HepG2 (cell line): ENCODE data around the gene LBX2. TPM values are rescaled to one million over a fixed set of nuclear protein-coding genes. Genes with fewer than 3 reads are reported as not detected.
A peak's percentile ranks its signal among the peaks of the same experiment; 100 is the strongest.

Experiments
- ATM ChIP-seq: fragments of 450-650 bp; IDR thresholded peaks from 2 replicates; pipeline ENCODE4 v1.7.1; 2017; ENCODE audit warnings: mild to moderate bottlenecking, borderline replicate concordance
- FLYWCH1 ChIP-seq: sonication (generic); formaldehyde crosslinking; IDR thresholded peaks from 2 replicates; pipeline ENCODE4 v1.8.1; 2023; ENCODE audit warnings: mild to moderate bottlenecking, missing genetic modification reagents
- MEIS1 ChIP-seq: sonication (generic); formaldehyde crosslinking; IDR thresholded peaks from 2 replicates; pipeline ENCODE4 v1.9.0; 2021; ENCODE audit warnings: mild to moderate bottlenecking, missing genetic modification reagents, moderate library complexity, borderline replicate concordance
- NAIF1 ChIP-seq: sonication (generic); formaldehyde crosslinking; IDR thresholded peaks from 2 replicates; pipeline ENCODE4 v1.5.0; 2020; ENCODE audit warnings: mild to moderate bottlenecking, missing genetic modification reagents, borderline replicate concordance
- ONECUT2 ChIP-seq: sonication (generic); formaldehyde crosslinking; IDR thresholded peaks from 2 replicates; pipeline ENCODE4 v1.4.0; 2020; ENCODE audit warnings: missing genetic modification reagents
- SAP130 ChIP-seq: IDR thresholded peaks from 2 replicates; pipeline ENCODE4 v1.6.1; 2016; ENCODE audit warnings: low read depth
- SRSF4 ChIP-seq: fragments of 200-400 bp; formaldehyde crosslinking; IDR thresholded peaks from one replicate; pipeline ENCODE4 v1.6.1; 2018; ENCODE audit warnings: mild to moderate bottlenecking, low read depth, low read length, moderate library complexity; ENCODE audit not compliant: poor library complexity, severe bottlenecking
- SUZ12 ChIP-seq: fragments of 150-350 bp; IDR thresholded peaks from 2 replicates; pipeline ENCODE4 v1.6.1; 2014; ENCODE audit warnings: low read depth, low read length
- ZMYM4 ChIP-seq: sonication (generic); formaldehyde crosslinking; IDR thresholded peaks from 2 replicates; pipeline ENCODE4 v1.8.1; 2023; ENCODE audit warnings: mild to moderate bottlenecking, missing genetic modification reagents
- ZNF232 ChIP-seq: sonication (generic); formaldehyde crosslinking; IDR thresholded peaks from 2 replicates; pipeline ENCODE4 v1.4.0; 2020; ENCODE audit warnings: missing genetic modification reagents, borderline replicate concordance
- ZNF354B ChIP-seq: sonication (generic); formaldehyde crosslinking; IDR thresholded peaks from 2 replicates; pipeline ENCODE4 v1.8.0; 2022; ENCODE audit warnings: mild to moderate bottlenecking, missing genetic modification reagents
- ZNF468 ChIP-seq: sonication (generic); formaldehyde crosslinking; IDR thresholded peaks from 2 replicates; pipeline ENCODE4 v1.8.0; 2022; ENCODE audit warnings: mild to moderate bottlenecking, moderate library complexity, missing genetic modification reagents
- ZNF629 ChIP-seq: sonication (generic); formaldehyde crosslinking; conservative IDR thresholded peaks from 2 replicates; pipeline ENCODE4 v1.5.0; 2020; ENCODE audit warnings: missing genetic modification reagents
- ZNF674 ChIP-seq: sonication (generic); formaldehyde crosslinking; IDR thresholded peaks from 2 replicates; pipeline ENCODE4 v1.5.0; 2020; ENCODE audit warnings: low read depth, mild to moderate bottlenecking, missing genetic modification reagents
- ZNF761 ChIP-seq: sonication (generic); formaldehyde crosslinking; conservative IDR thresholded peaks from 2 replicates; pipeline ENCODE4 v1.4.0; 2020; ENCODE audit warnings: mild to moderate bottlenecking, missing genetic modification reagents
- ZSCAN20 ChIP-seq: sonication (generic); formaldehyde crosslinking; IDR thresholded peaks from 2 replicates; pipeline ENCODE4 v1.4.0; 2020; ENCODE audit warnings: missing genetic modification reagents, mild to moderate bottlenecking, borderline replicate concordance
- polyA plus RNA-seq, 8 experiments: library from polyadenylated mRNA; depleted of rRNA in 3 of 8; stranded (reverse) in 7 of 8; unstranded in 1 of 8; fragments of >200 nt; fragmentation: Illumina TruSeq in 4 of 8; extraction: Trizol in 4 of 8; gene quantifications; 2 replicates each; pipeline versions ENCODE4 v1.2.1 to v1.2.3, GENCODE V29; 2011 to 2016; ENCODE audit warnings: low read depth in 4 of 8, missing spikeins in 1 of 8, mixed read lengths in 1 of 8; ENCODE audit not compliant: insufficient read depth in 1 of 8
- total RNA-seq, 5 experiments: library from RNA; depleted of rRNA; stranded (reverse); fragments of >200 nt; fragmentation: Illumina TruSeq; extraction: Trizol; gene quantifications; 2 replicates each; pipeline ENCODE4 v1.2.3, GENCODE V29; 2016; ENCODE audit warnings: low read depth in 1 of 5
- TF ChIP-seq, protein P1 (sequence below): sonication (generic); formaldehyde crosslinking; IDR thresholded peaks from 2 replicates; pipeline ENCODE4 v1.5.0; 2020; ENCODE audit warnings: mild to moderate bottlenecking, missing genetic modification reagents, moderate library complexity
- TF ChIP-seq, protein P2 (sequence below): IDR thresholded peaks from 2 replicates; pipeline ENCODE4 v1.6.1; 2012; ENCODE audit warnings: low read length, improper control_type of control experiment
- TF ChIP-seq, protein P3 (sequence below): IDR thresholded peaks from 2 replicates; pipeline ENCODE4 v1.6.1; 2016; ENCODE audit warnings: control low read depth
- TF ChIP-seq, protein P4 (sequence below): sonication (generic); formaldehyde crosslinking; IDR thresholded peaks from 2 replicates; pipeline ENCODE4 v1.4.0; 2020; ENCODE audit warnings: mild to moderate bottlenecking, missing genetic modification reagents, borderline replicate concordance
- TF ChIP-seq, protein P5 (sequence below): sonication (generic); formaldehyde crosslinking; IDR thresholded peaks from 2 replicates; pipeline ENCODE4 v1.8.0; 2022; ENCODE audit warnings: missing genetic modification reagents, mild to moderate bottlenecking, borderline replicate concordance

Gene LBX2
- total and polyA plus RNA-seq, 2 of the 13 experiments (the other 11 are each of a cell fraction or from before 2014, with no cell fraction given): 6.4 to 8.1 TPM

DNA sequence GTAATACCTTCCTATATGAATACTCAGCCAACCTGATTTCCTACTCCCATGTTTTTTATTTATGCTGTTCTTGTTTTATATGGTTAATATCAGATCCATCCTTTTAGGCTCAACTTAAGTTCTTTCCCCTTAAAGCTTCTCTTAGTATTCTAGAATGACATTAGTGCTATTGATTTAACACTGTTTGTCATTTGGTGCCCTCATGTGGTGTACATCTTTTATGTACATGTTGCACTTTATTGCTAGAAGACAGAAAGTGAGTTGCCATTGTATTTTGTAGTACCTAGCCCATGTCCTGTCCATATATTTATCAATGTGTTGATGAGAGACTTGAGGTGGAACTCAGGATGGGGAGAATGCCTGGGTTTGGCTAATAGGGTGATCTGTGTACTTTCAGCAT, 32.8 kb upstream of the LBX2 start (continued):
- TF ChIP-seq, protein P1, sequence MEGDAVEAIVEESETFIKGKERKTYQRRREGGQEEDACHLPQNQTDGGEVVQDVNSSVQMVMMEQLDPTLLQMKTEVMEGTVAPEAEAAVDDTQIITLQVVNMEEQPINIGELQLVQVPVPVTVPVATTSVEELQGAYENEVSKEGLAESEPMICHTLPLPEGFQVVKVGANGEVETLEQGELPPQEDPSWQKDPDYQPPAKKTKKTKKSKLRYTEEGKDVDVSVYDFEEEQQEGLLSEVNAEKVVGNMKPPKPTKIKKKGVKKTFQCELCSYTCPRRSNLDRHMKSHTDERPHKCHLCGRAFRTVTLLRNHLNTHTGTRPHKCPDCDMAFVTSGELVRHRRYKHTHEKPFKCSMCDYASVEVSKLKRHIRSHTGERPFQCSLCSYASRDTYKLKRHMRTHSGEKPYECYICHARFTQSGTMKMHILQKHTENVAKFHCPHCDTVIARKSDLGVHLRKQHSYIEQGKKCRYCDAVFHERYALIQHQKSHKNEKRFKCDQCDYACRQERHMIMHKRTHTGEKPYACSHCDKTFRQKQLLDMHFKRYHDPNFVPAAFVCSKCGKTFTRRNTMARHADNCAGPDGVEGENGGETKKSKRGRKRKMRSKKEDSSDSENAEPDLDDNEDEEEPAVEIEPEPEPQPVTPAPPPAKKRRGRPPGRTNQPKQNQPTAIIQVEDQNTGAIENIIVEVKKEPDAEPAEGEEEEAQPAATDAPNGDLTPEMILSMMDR (CRISPR knock-in tag): peak; percentile 72
- TF ChIP-seq ZNF354B (CRISPR knock-in tag) (no peak), ZNF468 (CRISPR knock-in tag) (no peak), ZNF629 (CRISPR knock-in tag) (no peak), ZMYM4 (CRISPR knock-in tag) (no peak), SRSF4 (no peak), ZNF674 (CRISPR knock-in tag) (no peak), SAP130 (peak; percentile 40; the same call in 1 of the 2 replicates), ATM (no peak), FLYWCH1 (CRISPR knock-in tag) (no peak), ONECUT2 (CRISPR knock-in tag) (no peak), ZSCAN20 (CRISPR knock-in tag) (no peak), NAIF1 (CRISPR knock-in tag) (no peak), MEIS1 (CRISPR knock-in tag) (no peak), ZNF232 (CRISPR knock-in tag) (no peak), SUZ12 (no peak), ZNF761 (CRISPR knock-in tag) (no peak)
- TF ChIP-seq, protein P2, sequence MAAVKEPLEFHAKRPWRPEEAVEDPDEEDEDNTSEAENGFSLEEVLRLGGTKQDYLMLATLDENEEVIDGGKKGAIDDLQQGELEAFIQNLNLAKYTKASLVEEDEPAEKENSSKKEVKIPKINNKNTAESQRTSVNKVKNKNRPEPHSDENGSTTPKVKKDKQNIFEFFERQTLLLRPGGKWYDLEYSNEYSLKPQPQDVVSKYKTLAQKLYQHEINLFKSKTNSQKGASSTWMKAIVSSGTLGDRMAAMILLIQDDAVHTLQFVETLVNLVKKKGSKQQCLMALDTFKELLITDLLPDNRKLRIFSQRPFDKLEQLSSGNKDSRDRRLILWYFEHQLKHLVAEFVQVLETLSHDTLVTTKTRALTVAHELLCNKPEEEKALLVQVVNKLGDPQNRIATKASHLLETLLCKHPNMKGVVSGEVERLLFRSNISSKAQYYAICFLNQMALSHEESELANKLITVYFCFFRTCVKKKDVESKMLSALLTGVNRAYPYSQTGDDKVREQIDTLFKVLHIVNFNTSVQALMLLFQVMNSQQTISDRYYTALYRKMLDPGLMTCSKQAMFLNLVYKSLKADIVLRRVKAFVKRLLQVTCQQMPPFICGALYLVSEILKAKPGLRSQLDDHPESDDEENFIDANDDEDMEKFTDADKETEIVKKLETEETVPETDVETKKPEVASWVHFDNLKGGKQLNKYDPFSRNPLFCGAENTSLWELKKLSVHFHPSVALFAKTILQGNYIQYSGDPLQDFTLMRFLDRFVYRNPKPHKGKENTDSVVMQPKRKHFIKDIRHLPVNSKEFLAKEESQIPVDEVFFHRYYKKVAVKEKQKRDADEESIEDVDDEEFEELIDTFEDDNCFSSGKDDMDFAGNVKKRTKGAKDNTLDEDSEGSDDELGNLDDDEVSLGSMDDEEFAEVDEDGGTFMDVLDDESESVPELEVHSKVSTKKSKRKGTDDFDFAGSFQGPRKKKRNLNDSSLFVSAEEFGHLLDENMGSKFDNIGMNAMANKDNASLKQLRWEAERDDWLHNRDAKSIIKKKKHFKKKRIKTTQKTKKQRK: no peak
- TF ChIP-seq, protein P3, sequence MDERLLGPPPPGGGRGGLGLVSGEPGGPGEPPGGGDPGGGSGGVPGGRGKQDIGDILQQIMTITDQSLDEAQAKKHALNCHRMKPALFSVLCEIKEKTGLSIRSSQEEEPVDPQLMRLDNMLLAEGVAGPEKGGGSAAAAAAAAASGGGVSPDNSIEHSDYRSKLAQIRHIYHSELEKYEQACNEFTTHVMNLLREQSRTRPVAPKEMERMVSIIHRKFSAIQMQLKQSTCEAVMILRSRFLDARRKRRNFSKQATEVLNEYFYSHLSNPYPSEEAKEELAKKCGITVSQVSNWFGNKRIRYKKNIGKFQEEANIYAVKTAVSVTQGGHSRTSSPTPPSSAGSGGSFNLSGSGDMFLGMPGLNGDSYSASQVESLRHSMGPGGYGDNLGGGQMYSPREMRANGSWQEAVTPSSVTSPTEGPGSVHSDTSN (CRISPR knock-in tag): no peak
- TF ChIP-seq, protein P4, sequence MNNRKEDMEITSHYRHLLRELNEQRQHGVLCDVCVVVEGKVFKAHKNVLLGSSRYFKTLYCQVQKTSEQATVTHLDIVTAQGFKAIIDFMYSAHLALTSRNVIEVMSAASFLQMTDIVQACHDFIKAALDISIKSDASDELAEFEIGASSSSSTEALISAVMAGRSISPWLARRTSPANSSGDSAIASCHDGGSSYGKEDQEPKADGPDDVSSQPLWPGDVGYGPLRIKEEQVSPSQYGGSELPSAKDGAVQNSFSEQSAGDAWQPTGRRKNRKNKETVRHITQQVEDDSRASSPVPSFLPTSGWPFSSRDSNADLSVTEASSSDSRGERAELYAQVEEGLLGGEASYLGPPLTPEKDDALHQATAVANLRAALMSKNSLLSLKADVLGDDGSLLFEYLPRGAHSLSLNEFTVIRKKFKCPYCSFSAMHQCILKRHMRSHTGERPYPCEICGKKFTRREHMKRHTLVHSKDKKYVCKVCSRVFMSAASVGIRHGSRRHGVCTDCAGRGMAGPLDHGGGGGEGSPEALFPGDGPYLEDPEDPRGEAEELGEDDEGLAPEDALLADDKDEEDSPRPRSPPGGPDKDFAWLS (CRISPR knock-in tag): no peak
- TF ChIP-seq, protein P5, sequence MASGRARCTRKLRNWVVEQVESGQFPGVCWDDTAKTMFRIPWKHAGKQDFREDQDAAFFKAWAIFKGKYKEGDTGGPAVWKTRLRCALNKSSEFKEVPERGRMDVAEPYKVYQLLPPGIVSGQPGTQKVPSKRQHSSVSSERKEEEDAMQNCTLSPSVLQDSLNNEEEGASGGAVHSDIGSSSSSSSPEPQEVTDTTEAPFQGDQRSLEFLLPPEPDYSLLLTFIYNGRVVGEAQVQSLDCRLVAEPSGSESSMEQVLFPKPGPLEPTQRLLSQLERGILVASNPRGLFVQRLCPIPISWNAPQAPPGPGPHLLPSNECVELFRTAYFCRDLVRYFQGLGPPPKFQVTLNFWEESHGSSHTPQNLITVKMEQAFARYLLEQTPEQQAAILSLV (CRISPR knock-in tag): no peak
